GOT3 (cell line): ENCODE measurements around the gene KCNJ6.

Experiments
- DNase-seq: peaks from one replicate; lab custom pipeline; 2025; ENCODE audit warnings: mixed read lengths; lab: John Stamatoyannopoulos, UW

Gene KCNJ6

DNA sequence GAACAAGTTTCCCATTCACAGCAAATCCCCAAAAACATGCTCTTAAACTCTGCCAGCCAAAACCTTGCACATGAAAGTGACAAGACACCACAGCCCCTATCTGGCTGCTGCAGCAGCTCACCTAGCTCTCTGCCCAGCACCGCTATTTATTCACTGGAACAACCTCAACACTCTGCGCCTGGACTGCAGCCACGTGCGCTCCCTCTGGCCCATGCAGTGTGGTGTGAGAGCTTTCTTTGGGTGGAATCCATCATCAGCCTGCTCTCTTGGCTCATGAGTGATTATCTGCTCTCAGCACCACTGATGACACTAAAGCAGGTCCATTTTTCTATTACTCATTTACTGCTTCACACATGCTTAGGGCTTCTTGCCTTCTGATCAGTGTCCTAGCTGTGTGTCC lies 11.4 kb downstream of the KCNJ6 start:
- DNase-seq, result no peak

DNA sequence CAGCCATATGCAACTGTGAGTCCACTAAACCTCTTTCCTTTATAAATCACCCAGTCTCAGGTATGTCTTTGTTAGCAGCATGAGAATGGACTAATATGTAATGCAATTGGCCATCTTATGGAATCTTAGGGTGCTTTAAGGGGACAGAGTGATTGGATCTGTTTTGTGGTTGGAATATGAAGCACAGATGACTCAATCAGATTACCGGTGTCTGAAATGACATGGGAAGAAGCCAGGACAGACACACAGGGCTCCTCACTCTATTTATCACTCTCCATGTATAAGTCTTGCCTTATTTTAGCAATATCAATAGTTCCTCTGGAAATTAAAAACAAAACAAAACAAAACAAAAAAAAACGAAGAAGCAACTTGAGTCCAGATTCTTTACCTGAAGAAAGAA lies 12.9 kb downstream of the KCNJ6 start:
- no peak for DNase-seq

DNA sequence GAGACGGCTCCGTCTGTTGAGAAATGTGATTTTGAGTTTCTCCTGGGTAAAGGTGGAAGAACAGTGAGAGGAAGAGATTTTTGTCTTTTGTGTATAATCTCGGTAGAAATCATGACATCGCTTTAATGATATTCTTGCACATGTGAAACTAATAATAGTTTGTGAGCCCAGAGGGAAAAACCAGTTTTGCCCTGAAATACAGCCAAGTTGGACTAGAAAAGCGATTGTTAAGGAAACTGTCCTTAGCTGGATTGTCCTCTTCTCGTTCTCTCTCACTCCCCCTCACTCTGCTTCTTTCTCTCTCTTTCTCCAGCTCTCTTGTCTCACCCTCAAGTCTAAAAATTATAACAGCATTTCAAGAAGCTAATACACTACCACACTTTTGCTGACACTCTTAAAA lies 17.1 kb downstream of the KCNJ6 start:
- no peak for DNase-seq

DNA sequence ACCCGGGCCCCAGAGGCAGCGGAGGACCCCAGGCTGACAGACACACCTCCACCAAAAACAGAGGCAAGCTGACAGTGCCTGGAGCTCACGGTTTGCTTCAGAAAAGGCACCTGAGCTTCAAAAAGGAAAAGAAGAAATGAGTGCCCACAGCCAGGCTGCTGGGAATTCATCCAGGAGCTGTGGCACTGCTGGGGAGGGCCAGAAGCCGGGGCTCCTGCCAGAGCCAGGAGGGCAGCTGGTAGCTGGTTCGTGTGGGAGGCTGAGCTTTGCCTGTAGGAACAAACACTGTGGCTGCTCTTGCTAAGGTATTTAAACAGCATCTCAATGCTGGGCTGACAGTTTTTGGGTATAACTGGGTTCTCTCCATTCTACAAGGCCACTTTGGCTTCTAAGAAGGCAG lies 19.5 kb downstream of the KCNJ6 start:
- DNase-seq, result no peak

DNA sequence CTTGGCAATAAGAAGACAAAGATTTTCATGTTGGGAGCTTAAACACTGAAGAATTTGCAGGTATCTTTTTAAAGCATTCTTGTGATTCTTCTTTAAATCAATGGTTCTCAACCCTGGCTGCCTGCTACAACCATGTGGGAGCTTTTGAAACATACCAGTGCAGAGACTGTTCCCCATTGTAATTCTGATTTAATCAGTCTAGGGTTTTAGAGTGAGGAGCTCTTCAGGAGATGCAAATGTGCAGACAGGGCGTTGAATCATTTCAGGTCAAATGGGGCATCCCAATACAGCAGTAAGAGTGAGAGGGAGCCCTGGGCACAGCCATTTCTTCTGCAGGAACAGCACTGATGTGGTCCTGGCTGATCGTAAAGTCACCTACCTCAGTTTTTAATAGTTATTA lies 24.3 kb downstream of the KCNJ6 start:
- no peak for DNase-seq

DNA sequence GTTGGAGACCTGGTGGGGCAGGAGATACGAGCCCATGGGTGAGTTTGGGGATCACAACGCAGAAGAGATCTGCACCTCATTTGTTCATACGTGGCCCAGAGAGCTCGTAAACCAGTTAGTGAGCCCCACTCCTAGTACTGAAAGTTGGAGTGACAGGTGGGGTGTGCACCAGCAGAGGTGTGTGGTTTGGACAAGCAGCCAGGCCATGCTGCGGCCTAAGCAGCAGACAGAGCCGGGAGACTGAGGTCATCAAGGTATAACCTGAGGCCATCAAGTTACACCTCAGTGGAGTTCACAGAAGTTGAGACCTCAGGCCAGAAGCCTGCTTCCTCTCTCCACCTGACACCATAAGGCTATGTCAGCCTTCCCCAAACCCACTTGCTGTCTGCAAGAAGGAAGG lies 27.6 kb downstream of the KCNJ6 start:
- no peak for DNase-seq

DNA sequence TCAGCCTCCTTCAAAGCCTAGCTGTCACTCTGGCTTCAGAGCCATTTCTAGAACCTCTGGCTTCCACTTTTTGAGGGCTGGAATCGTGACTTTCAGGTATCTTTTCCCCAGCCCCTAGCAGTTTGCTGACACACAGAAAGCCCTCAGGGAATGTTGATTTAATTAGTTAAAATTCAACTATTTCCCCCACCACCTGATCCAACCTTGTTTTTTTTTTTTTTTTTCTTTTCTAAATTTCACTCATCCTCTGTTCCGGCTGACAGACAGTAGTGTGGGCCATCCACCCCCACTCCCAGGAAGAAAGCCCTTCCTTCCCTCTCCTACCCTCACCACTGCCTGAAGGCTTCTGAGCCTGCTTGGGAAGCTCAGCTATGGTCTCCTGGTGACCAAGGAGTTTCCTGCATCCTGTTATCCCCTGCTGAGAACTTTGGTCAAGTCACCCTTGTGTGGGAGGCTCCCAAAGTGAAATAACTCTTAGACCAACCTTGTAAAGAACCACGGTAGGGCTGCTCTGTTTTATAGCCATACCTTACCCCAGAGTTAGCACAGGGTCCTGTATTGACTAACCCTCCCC lies 29.4 kb downstream of the KCNJ6 start:
- DNase-seq, result no peak

DNA sequence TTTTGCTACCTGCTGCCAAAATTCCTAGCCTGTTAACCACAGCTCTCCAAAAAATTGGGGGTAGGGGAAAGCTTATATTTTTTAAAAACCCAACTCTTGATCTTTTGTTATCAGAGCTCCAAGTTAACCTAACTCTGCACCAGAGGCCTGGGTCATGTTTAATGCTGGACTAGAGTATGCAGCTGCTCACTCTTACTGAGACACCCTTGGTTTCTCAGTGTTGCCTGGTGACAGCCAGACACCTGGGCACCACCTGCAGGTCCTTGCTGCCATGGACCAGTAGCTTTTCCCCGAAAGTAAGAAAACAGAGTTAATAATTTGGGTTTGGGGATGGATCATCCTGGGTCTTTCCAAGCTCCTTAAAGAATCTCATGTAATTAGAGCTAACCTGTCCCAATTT lies 30.1 kb downstream of the KCNJ6 start:
- no peak for DNase-seq

DNA sequence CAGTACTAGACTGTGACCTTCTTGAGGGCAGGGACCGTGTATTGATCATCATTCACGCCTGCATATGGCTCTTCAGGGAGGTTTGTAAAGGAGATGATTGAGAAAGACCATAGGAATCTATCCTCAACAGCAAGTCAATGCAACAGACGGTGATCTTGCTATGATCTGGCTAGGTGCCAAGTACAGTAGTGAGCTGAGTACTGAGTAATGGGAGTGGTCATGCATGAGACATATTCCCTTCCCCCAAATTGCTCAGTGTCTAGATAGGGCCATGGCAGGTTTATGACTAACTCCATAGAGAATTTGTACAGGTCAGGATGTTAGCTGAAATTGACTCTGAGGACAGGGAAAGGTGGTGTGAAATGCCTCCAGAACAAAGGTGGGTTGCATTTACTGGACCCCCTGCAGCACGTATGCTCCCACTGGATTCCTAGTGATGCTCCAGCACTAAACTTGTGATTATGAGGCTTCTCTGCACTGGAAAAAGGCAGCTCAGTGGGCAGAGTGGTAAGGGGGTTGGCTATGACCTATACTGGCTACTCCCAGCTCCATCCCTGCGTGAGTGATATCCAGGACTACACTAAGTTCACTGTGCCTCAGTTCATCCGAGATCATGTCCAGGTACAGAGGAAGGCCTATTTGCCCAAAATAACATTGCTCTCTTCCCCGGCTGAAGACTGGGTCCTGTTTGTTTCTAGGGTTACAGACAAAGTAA lies 37.2 kb downstream of the KCNJ6 start:
- DNase-seq, result no peak

DNA sequence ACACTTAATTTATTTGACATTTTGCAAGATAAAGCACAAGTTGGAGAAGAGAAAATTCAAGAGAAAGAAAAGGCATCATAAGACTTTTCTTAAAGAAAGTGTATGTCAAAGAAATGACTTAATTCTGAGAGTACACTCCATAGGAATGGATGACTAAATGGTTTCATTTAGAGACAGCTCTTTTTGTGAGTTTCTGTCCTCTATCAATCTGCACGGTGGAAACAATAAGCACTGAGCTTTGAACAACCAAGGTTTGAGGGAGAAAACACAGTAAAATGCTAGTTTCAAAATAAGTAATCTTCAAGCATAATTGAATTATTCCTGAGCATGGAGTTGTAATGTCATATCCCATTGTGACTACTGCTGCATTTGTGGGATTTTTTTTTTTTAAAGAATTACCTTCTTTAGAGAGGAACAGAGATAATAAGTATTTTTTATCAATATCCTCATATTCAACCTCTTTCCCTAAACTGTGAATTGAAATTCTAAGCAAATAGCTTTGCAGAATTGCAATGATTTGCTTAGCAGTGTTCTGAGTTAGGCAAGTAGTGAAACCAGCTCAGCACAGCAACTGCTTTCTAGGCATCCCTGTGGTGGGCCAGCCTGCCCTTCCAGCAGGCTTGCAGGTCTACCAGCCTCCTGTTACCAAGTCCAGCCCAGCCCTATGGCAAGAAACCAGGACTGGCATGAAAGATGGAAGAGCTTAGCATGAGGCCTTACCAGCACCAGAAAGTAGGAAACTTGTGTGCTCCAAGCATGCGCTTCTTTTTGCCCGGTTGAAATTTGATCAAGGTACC lies 38.2 kb downstream of the KCNJ6 start:
- no peak for DNase-seq

DNA sequence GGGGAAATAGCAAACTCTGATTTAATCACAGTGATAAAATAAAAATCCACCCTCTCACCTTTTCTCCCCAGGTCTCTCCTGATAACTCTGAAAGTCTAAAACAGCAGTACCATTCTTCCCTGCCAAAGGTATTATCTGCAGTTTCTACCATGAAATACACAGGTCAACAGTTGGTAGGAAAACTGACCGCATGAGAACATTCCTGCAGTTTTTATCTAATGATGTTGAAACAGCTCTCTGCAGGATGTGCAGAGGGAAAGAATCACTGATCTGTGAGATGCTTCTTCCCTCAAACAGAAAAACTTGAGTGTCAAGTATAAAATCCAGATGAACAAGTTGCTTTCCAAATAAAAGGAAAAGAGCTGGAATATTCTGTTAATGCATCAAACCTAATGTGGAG lies 39.1 kb downstream of the KCNJ6 start:
- DNase-seq, result no peak

DNA sequence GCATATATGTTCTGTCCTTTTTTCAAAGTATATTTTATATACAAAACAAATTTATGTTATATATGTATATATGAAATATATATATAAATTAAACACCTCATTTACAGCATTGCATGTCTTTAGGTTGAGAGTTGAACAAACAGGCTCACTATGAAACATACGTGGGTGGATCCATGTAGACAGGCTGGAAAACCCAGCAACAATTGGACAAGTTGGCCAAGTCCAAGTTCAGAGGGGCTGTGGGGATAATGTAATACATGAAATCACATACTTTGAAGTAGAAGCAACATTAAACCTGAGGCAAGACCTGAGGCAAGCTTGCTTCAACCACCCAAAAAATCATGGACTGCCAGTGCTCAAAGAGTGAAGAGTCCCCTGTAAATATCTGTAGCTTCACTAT lies 39.7 kb downstream of the KCNJ6 start:
- DNase-seq, result no peak

DNA sequence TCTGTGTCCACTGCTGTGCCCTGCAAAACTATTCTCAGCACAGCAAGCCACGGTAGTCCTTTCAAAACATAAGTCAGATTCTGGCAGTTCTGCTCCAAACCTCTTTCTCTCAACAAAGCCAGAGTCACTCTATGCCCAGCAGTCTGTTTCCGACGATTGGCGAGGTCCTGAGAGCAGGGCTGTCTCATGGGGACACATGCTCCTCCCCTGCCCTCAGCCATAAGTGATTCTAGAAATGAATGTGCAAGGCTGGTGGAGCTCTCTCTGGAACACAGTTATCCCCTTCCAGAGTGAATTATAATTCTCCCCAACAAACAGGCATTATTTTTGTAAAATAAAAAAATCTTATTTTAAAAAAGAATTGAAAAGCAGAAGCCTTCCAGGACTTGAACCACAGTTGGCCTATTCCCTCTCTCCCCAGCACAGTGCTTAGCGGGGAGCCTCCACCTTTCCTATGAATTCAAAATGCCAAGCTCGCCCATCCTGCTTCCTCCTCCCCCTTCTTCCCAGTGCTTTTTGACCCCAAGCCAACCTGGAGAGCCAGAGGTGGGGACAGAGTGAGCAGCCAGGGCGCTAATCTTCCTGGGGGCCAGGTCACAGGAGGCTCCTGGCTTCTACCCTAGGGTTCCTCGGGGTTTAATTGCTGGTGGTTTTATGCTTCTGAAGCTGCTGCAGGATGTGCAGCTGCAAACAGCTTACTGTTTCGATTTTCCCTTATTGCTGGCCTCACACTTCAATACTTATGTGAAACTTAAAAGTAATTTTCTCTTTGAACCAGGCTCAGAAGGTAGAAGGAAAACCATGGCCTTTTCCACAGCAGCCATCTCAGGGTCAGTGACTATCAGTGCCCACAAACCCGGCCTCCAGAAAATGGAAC lies 41.1 kb downstream of the KCNJ6 start:
- no peak for DNase-seq

DNA sequence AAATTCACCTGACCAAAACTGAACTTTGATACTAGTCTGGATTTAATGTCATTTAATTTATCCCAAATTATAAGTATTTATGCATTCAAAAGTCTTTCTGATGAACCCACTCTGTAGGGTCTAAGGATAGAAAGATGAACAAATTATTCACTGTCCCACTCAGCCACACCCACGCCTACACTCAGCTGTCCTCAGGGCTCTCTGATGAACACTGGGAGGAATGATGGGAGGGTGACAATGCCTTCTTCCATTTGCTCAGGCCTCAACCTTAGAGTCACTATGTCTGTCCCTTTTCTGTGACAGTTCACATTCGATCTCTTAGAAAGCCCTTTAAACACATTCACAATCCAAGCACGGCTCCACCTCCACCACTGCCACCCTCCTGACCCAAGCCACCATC lies 41.8 kb downstream of the KCNJ6 start:
- no peak for DNase-seq

DNA sequence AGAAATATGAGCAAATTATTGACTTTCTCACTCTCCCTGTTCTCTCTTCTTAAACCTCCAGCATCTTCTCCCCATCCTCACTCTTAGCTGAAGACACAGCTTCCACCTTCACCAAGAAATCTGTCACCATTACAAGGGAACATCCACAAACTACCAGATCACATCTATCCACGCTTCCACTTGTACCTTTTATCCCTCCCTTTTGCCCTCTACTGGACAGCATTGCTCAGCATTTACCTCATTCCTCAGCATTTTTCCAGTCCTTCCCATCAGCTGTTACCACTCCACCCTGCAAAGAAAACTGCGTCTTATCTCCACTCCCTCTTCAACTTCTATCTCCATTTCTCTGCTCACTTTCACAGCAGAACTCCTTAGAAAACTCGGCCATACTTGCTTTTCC lies 42.6 kb downstream of the KCNJ6 start:
- DNase-seq, result no peak

DNA sequence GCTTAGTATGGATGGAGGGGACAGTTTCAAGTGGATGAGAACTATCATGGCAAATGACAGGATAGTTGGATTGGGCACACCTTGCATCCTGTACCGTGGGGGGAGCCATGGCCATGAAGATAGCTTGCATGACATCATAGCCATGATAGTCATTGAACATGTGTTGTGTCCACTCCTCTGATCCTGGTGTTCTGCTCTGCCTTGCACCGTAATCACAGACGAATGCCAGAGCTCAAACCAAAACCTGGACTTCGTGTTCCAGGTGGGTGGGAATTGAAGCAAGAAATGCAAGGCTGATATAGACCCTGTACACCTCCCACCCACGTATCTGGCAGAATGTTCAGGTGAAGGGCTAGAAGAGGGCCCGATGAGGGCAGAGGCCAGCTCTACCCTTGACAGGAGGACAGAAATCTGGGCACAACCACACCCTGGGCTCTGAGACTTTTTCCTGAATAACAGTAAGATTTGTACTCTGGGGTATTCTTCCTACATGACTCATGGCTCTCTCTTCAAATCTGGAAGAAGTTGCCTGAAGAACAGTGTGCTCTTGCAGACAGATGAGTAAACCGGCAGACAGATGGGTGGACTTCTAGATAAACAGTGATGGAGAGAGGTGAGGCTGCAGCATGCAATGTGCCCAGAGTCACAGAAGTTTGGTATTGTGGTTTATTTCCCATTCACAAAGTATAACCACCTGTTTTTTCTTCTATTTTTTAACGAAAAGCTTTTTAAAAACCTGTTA lies 45.0 kb downstream of the KCNJ6 start:
- no peak for DNase-seq

DNA sequence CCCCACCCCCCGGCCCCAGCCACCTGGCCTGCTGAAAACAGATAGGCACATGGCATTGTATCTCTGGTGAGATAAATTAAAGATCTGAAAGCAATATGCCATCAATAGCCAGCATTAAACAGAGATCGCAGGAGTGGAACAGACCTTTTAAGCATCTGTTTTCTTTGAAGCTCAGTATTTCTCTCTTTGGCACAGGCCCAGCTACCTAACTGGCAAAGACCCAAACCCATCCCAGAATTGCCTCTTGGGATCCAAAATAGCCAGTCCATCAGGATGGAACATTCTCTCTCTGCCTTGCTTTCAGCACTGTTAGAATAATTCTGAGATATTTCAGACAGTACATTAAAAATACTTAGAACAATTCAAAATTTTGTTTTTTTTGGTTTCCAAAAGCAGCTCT lies 46.0 kb downstream of the KCNJ6 start:
- no peak for DNase-seq

DNA sequence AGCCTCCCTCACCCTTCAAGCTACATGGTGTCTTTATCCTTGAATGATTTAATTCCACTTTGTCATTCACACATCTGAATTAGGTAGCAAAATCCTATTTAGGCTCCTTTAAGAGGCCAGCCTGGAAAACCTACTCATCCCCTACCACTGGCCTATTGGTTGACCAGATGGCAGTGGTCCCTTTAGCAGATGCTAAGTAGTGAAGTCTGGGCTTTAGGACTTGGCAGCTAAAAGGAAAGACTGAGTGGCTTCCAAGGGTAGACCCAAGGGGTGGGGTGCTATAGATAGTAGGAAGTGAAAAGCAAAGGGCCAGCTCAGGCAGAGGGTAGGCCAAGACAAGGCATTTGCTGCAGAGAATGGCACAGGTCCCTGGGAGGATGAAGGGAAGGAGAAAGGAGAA lies 46.6 kb downstream of the KCNJ6 start:
- DNase-seq, result no peak

DNA sequence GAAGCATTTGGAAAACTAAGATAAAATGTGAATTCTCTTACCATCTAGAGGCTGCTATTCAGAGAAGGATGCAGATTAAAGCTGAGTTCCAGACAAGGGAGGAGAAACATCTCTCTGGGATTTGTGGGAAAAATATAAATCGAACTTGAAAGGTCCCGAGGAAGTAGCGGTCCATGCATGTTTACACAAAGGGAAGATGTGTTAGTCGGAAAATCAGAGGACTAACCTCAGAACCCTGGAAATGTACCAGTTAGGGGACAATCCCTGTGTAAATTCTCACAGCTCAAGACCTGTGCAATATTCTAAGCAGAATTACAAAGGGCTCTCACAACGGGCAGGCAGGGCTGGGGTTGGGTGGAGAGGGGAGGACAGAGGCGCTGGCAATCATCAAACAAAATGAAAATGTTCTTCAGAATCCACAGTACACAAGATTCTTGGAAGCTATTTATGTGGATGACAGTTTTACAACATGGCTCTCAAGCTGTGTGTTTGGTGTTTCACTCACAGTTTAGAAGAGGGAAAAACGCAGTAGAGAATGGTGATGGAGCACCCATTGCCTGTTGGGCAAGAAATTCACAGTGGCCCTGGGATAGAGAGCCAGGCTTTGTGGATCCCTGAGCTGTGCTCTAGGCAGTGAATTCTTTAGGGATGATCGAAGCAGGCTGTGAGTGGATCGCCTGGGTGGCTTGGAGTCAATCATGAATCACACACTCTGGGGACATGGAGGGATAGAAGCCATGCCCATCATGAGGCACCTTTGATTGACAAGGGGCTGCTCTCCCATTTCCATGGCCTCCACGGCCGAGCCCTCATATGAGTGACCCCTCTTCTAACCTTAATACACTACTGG lies 47.6 kb downstream of the KCNJ6 start:
- no peak for DNase-seq

DNA sequence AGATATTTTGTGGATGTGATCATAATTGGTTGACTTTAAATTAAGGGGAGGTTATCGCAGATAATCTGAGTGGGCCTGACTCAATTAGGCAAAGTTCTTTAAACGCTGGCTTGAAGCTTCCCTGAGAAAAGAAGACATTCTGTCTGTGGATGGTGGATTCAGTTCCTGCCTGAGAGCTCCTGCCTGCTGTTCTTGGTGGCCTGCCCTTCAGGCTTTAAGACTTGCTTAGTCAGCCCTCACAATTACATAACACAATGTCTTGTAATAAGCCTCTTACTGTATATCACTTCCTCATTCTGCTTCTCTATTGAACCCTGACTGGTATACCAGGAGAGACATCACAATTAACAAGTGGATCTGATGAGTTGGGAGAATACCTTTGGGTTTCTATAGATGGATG lies 50.2 kb downstream of the KCNJ6 start:
- no peak for DNase-seq

DNA sequence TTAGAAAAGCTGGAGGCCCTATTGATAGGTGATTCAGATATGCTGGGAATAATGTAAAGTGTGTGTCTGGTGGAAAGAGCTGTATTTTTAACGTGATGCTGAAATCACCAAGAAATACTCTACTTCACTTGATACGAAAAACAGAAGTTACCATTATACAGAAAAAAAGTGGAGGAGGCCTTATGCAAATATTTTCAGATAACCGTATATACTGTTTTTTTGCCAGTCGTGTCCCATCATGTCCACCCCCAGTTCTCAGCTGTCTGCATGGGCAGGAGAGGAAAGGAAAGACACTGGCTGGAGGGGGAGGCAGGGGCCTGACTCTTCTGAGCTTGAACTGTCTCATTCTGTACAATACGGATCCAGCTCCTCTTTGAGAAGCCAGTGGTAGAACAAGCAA lies 51.1 kb downstream of the KCNJ6 start:
- no peak for DNase-seq
